Activated CD8-positive, alpha-beta memory T cell treated with anti-CD3 and anti-CD28 coated beads for 4 hours (primary cell): Measurements from ENCODE around the gene SAMD5.

Source experiments
- DNase-seq, 2 donors: peaks; one replicate each; pipeline ENCODE4 v3.0.0-alpha.2; 2020; ENCODE audit warnings: low read depth in 2 of 2

Gene SAMD5

GRCh38 chr6:147566244-147566898 lies 57.9 kb downstream of the SAMD5 start:
- no peak for DNase-seq

- DNase-seq, result no peak
Observed at GRCh38 chr6:147567141-147567805, 58.8 kb downstream of the SAMD5 start.

GRCh38 chr6:147569788-147570187 lies 61.3 kb downstream of the SAMD5 start:
- DNase-seq, result no peak

- no peak for DNase-seq
Observed at GRCh38 chr6:147570681-147571080, 62.2 kb downstream of the SAMD5 start.

- no peak for DNase-seq
Observed at GRCh38 chr6:147577488-147577887, 69.0 kb downstream of the SAMD5 start.

- no peak for DNase-seq
Observed at GRCh38 chr6:147578159-147578558, 69.7 kb downstream of the SAMD5 start.

- no peak for DNase-seq
Observed at GRCh38 chr6:147578883-147579282, 70.4 kb downstream of the SAMD5 start.

GRCh38 chr6:147579667-147580066 lies 71.2 kb downstream of the SAMD5 start:
- no peak for DNase-seq

- DNase-seq, result no peak
Observed at GRCh38 chr6:147582991-147583390, 74.5 kb downstream of the SAMD5 start.

- no peak for DNase-seq
Observed at GRCh38 chr6:147585256-147585655, 76.8 kb downstream of the SAMD5 start.

GRCh38 chr6:147586044-147586443 lies 77.6 kb downstream of the SAMD5 start:
- DNase-seq, result no peak

GRCh38 chr6:147587907-147588306 lies 79.4 kb downstream of the SAMD5 start:
- DNase-seq, result no peak

- no peak for DNase-seq
Observed at GRCh38 chr6:147588469-147588868, 80.0 kb downstream of the SAMD5 start.

- no peak for DNase-seq
Observed at GRCh38 chr6:147589739-147590250, 81.3 kb downstream of the SAMD5 start.

GRCh38 chr6:147595961-147596360 lies 87.5 kb downstream of the SAMD5 start:
- DNase-seq, result no peak

- no peak for DNase-seq
Observed at GRCh38 chr6:147603392-147604081, 95.0 kb downstream of the SAMD5 start.

GRCh38 chr6:147604373-147604772 lies 95.9 kb downstream of the SAMD5 start:
- DNase-seq, result no peak

GRCh38 chr6:147611992-147612391 lies 103.5 kb downstream of the SAMD5 start:
- no peak for DNase-seq

GRCh38 chr6:147614501-147614900 lies 106.0 kb downstream of the SAMD5 start:
- no peak for DNase-seq

- no peak for DNase-seq
Observed at GRCh38 chr6:147615659-147616456, 107.4 kb downstream of the SAMD5 start.

- DNase-seq, result no peak
Observed at GRCh38 chr6:147617366-147617765, 108.9 kb downstream of the SAMD5 start.

GRCh38 chr6:147618457-147618856 lies 110.0 kb downstream of the SAMD5 start:
- no peak for DNase-seq
